Measurements from ENCODE around the gene EID1.
"Not testable (repeated sequence)": the region's sequence is repeated elsewhere in the genome, so short reads cannot be mapped to it uniquely, and the experiment has no call there.

Gene EID1

DNA sequence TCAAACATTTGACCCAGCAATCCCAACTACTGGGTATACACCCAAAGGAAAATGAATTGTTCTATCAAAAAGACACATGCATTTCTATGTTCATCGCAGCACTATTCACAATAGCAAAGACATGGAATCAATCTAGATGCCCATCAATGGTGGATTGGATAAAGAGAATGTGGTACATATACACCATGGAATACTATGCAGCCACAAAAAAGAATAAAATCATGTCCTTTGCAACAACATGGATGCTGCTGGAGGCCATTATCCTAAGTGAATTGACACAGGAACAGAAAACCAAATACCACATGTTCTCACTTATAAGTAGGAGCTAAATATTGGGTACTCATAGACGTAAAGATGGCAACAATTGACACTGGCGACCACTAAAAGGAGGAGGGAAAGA, 23.5 kb upstream of the EID1 start:
- H3K27ac ChIP-seq (ENCODE audit: insufficient read depth, low read depth, low read length, poor library complexity, severe bottlenecking); H3K4me3 ChIP-seq (ENCODE audit: insufficient read depth, low read depth, low read length); H3K27me3 ChIP-seq (ENCODE audit: control insufficient read depth, insufficient read depth, low read length, poor library complexity, severe bottlenecking); H3K4me1 ChIP-seq (ENCODE audit: control insufficient read depth, insufficient read depth, low read length); H3K9me3 ChIP-seq (ENCODE audit: control insufficient read depth, low read length); H3K36me3 ChIP-seq (ENCODE audit: control insufficient read depth, insufficient read depth, low read length): not testable (repeated sequence)
- WGBS, 2 experiments: 90 to 93% methylated on average over 2 to 3 of the region's 3 CpGs

DNA sequence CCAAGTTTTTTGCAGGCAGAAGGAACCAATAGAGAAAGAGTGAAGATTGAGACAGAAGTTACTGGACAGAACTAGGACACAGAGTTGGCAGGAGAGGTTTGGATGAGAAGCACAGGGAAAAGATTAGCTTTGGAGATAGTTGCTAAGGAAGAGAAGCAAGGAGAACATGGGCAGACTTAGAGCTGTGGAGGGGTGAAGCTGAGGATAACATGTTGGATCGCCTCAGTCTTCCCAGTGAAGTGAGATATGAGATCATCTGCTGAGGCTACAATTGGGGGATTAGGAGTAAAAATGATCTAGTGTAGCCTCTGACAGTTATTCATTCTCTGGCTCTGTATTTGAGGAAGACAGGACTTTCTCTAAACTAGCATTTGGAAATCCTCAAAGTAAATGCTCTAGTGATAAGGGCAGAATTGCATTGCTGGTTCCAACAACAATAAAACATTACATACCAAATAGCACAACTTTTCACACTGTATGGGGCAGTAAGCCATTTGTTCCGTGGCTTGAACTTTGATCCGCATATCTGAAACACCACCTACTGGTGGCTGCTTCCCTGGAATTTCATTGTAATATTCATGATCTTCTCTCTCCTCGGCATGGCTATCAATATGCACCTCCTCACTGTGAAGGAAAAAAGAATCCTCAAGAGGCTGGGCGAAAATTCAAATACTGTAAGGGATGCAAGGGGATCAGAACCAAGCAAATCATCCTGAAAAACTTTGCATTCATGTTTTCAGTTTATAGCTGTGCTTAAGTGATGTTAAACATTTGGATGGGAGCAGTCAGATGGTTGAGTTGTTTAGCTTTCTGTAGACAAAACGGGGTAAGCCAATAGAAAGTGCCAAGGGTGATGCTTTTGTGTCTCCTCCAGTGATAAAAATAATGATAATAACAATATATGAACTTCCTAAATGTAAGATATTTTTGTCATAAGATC, 22.2 kb upstream of the EID1 start:
- no peaks in the 10 kb centered on the region for H3K27me3 ChIP-seq (ENCODE audit: control insufficient read depth, insufficient read depth, low read length, poor library complexity, severe bottlenecking)
- H3K4me3 ChIP-seq (ENCODE audit: insufficient read depth, low read depth, low read length): no peak overlapping the region
- H3K27ac ChIP-seq (ENCODE audit: insufficient read depth, low read depth, low read length, poor library complexity, severe bottlenecking): no peak overlapping the region
- 42 to 53% methylated on average over 5 to 6 of the region's 6 CpGs for WGBS, 2 experiments
- H3K9me3 ChIP-seq (ENCODE audit: control insufficient read depth, low read length): no peaks in the 10 kb centered on the region
- H3K36me3 ChIP-seq (ENCODE audit: control insufficient read depth, insufficient read depth, low read length): no peaks in the 10 kb centered on the region
- peaks cover 4% of the 10 kb centered on the region for H3K4me1 ChIP-seq (ENCODE audit: control insufficient read depth, insufficient read depth, low read length)

DNA sequence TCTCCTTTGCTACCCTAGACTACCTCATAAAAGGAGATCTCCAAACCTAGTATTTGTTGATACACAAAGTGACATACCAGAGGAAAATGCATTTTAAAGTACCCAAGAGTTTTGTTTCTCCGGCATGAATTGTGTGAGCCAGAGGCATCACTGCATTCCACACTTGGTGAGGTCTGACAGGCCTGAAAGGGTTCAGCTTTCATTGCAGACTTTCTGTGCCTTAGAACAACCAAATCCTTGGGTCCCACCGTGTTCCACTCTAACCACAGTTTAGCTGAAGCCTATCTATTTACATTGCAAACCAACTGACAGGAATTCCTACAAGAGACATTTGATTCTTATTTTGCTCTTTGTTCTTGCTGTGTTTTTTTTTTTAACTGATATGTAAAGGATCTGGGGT, 21.0 kb upstream of the EID1 start:
- no peak overlapping the region for H3K27ac ChIP-seq (ENCODE audit: insufficient read depth, low read depth, low read length, poor library complexity, severe bottlenecking)
- H3K4me3 ChIP-seq (ENCODE audit: insufficient read depth, low read depth, low read length): no peak overlapping the region
- no peaks in the 10 kb centered on the region for H3K36me3 ChIP-seq (ENCODE audit: control insufficient read depth, insufficient read depth, low read length)
- no peaks in the 10 kb centered on the region for H3K27me3 ChIP-seq (ENCODE audit: control insufficient read depth, insufficient read depth, low read length, poor library complexity, severe bottlenecking)
- peaks cover 4% of the 10 kb centered on the region for H3K4me1 ChIP-seq (ENCODE audit: control insufficient read depth, insufficient read depth, low read length)
- 16 to 28% methylated on average over 2 of the region's 2 CpGs for WGBS, 2 experiments
- no peaks in the 10 kb centered on the region for H3K9me3 ChIP-seq (ENCODE audit: control insufficient read depth, low read length)

DNA sequence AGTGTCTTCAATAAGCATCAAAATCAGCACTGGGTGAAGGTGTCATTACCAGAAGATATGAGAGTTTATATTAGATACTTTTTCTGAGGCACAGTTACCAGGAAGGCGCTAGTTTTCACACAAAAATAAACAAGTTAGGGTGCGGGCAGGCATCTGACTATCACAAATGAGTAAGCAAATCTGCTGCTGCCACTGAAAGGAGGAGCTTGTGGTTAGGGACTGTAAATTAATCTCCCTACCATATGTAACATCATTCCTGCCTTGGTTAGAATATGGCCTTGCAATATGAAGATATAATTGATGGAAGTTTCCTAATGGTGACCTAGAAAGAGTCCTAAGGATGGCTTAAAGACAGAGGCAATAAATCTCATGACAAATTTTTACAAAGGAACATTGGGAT, 19.5 kb upstream of the EID1 start:
- no peaks in the 10 kb centered on the region for H3K36me3 ChIP-seq (ENCODE audit: control insufficient read depth, insufficient read depth, low read length)
- no peaks in the 10 kb centered on the region for H3K27me3 ChIP-seq (ENCODE audit: control insufficient read depth, insufficient read depth, low read length, poor library complexity, severe bottlenecking)
- no peaks in the 10 kb centered on the region for H3K9me3 ChIP-seq (ENCODE audit: control insufficient read depth, low read length)
- no peak overlapping the region for H3K27ac ChIP-seq (ENCODE audit: insufficient read depth, low read depth, low read length, poor library complexity, severe bottlenecking)
- peaks cover 4% of the 10 kb centered on the region for H3K4me1 ChIP-seq (ENCODE audit: control insufficient read depth, insufficient read depth, low read length)
- WGBS, 2 experiments: 91 to 96% methylated on average over 2 of the region's 2 CpGs
- H3K4me3 ChIP-seq (ENCODE audit: insufficient read depth, low read depth, low read length): no peak overlapping the region

DNA sequence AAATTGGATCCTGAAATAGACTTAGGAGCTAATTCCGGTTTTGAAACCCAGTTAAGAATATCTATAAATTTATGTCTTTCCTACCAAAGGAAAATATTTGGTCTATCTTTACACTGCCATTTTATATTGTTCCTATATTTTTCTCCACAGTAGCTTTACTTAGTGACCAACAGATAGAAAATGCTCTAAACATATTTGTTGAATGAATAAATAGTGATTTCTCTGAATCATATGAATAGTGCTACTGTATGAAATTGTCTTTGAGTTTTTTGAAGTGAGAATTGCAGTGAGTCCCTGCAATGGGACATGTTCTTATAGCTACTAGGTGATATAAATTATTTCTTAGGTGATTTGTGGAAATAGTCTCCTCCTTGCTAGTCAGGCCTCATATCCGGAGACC, 18.5 kb upstream of the EID1 start:
- WGBS, 2 experiments: 93 to 100% methylated on average over 1 to 2 of the region's 2 CpGs
- no peaks in the 10 kb centered on the region for H3K9me3 ChIP-seq (ENCODE audit: control insufficient read depth, low read length)
- no peak overlapping the region for H3K4me3 ChIP-seq (ENCODE audit: insufficient read depth, low read depth, low read length)
- no peaks in the 10 kb centered on the region for H3K36me3 ChIP-seq (ENCODE audit: control insufficient read depth, insufficient read depth, low read length)
- no peaks in the 10 kb centered on the region for H3K27me3 ChIP-seq (ENCODE audit: control insufficient read depth, insufficient read depth, low read length, poor library complexity, severe bottlenecking)
- peaks cover 4% of the 10 kb centered on the region for H3K4me1 ChIP-seq (ENCODE audit: control insufficient read depth, insufficient read depth, low read length)
- H3K27ac ChIP-seq (ENCODE audit: insufficient read depth, low read depth, low read length, poor library complexity, severe bottlenecking): no peak overlapping the region

DNA sequence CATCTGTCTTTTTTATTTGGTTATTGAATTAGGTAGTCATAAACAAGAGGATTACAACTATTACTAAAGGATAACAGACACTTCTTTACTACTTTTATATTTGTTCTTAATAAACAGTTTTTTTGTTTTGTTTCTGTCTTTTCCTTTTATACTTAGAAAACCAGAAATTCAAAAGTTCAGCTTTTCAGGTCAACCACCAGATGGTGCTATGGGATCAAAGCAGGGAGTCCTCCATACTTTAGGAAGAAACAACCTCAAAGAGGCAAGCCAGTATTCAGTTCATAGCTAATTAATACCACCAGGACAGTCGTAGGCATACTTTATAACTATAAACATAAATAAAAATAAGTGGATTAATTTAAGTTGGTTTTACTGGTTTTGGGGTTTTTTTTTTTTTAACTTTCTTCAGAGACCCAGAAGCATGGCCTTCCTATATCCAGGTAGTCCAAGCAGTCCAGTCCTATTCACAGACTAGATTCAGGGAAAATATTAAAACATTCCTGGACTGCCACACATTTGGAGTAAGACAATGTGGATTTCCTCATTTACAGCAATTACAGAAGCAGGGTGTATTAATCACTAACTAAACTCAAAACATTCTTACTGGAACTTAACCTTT, 16.0 kb upstream of the EID1 start:
- no CpG with 5 or more reads among the region's 1 CpG for WGBS, 2 experiments
- Histone ChIP-seq H3K4me3 (ENCODE audit: insufficient read depth, low read depth, low read length) (no peak overlapping the region), H3K36me3 (ENCODE audit: control insufficient read depth, insufficient read depth, low read length) (no peaks in the 10 kb centered on the region), H3K27ac (ENCODE audit: insufficient read depth, low read depth, low read length, poor library complexity, severe bottlenecking) (no peak overlapping the region), H3K27me3 (ENCODE audit: control insufficient read depth, insufficient read depth, low read length, poor library complexity, severe bottlenecking) (no peaks in the 10 kb centered on the region), H3K9me3 (ENCODE audit: control insufficient read depth, low read length) (no peaks in the 10 kb centered on the region), H3K4me1 (ENCODE audit: control insufficient read depth, insufficient read depth, low read length) (peaks cover 6% of the 10 kb centered on the region)

DNA sequence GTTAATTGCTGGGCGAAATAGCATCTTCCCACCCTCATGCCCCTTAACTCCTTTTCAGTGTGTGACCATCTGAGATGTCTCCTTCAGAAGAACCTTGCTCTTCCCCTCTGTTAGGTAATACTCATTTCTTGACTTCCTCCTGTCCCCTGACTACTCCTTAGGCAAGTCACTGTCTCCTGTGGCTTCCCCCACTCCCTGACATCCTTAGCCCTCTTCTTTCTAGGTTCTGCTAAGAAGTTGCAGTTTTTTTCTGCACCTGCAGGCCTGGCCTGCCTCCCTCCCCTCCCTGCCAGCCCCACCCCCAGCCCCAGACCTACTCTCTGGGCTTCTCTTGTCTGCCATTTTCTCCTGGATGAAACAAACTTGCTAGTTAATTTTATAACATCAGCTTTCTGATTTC, 15.2 kb upstream of the EID1 start:
- H3K4me1 ChIP-seq (ENCODE audit: control insufficient read depth, insufficient read depth, low read length): peaks cover 6% of the 10 kb centered on the region

DNA sequence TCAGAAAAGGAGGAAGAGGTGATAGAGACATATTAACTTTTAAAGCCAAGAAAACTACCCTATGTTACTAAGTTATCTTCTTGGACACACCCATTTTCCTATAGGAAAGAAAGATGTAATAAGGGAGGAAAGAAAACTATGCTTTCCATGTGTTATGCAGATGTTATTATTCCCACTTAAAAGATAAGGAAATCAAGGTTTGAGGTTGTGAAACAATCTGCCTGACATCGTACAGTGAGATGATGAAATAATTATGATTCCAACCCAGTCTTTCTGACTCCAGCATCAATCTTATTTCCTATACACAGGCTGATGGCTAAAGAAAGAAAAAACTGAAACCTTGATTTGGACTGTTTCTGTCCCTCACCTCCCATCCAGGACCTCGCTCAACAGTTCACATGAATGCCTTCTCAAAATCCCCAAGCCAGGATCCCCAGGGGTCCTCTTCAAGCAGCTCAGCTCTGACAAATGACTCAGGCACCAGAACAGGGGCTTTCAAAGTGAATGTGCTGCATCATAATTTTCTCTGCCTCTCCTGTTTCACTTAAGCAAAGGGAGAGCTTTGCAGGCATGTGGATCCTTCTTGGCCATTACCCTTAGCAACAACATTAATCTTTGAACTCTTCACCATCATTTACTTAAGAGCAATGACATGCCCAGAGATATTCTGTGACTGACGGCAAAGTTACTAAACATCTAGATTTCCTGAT, 12.4 kb upstream of the EID1 start:
- Histone ChIP-seq H3K9me3 (ENCODE audit: control insufficient read depth, low read length) (no peaks in the 10 kb centered on the region), H3K27me3 (ENCODE audit: control insufficient read depth, insufficient read depth, low read length, poor library complexity, severe bottlenecking) (no peaks in the 10 kb centered on the region), H3K27ac (ENCODE audit: insufficient read depth, low read depth, low read length, poor library complexity, severe bottlenecking) (no peak overlapping the region), H3K36me3 (ENCODE audit: control insufficient read depth, insufficient read depth, low read length) (no peaks in the 10 kb centered on the region), H3K4me3 (ENCODE audit: insufficient read depth, low read depth, low read length) (no peak overlapping the region), H3K4me1 (ENCODE audit: control insufficient read depth, insufficient read depth, low read length) (peaks cover 6% of the 10 kb centered on the region)
- WGBS, 2 experiments: 56 to 66% methylated on average over 2 to 3 of the region's 3 CpGs

More for the DNA sequence above, 15.2 kb upstream of the EID1 start:
- Histone ChIP-seq H3K27ac (ENCODE audit: insufficient read depth, low read depth, low read length, poor library complexity, severe bottlenecking) (no peak overlapping the region), H3K9me3 (ENCODE audit: control insufficient read depth, low read length) (no peaks in the 10 kb centered on the region), H3K36me3 (ENCODE audit: control insufficient read depth, insufficient read depth, low read length) (no peaks in the 10 kb centered on the region), H3K27me3 (ENCODE audit: control insufficient read depth, insufficient read depth, low read length, poor library complexity, severe bottlenecking) (no peaks in the 10 kb centered on the region), H3K4me3 (ENCODE audit: insufficient read depth, low read depth, low read length) (no peak overlapping the region)
- 87 to 93% methylated on average over 1 of the region's 1 CpG for WGBS, 2 experiments

DNA sequence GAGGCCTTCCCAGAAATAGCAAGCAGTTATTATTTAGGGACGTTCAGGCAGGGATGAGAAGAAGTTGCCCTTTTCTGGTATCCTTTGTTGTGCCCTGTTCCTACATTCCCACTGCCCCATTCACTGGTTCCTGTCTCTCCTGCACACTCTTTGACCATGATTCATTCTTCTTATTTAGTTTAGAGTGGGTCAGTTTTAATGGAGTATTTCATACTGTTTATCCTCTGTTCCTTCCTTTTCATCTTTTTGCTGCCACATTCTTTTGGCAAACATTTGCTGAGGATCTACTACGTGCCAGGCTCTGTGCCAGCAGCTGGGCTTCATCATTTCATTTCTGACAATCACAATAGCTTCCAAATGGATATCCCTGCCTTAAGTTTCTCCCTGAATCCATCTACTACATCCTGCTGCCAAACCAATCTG, 11.8 kb upstream of the EID1 start:
- 73 to 87% methylated on average over 2 of the region's 2 CpGs for WGBS, 2 experiments
- no peaks in the 10 kb centered on the region for H3K27me3 ChIP-seq (ENCODE audit: control insufficient read depth, insufficient read depth, low read length, poor library complexity, severe bottlenecking)
- no peak overlapping the region for H3K27ac ChIP-seq (ENCODE audit: insufficient read depth, low read depth, low read length, poor library complexity, severe bottlenecking)
- H3K4me1 ChIP-seq (ENCODE audit: control insufficient read depth, insufficient read depth, low read length): peaks cover 6% of the 10 kb centered on the region
- H3K9me3 ChIP-seq (ENCODE audit: control insufficient read depth, low read length): no peaks in the 10 kb centered on the region
- no peak overlapping the region for H3K4me3 ChIP-seq (ENCODE audit: insufficient read depth, low read depth, low read length)
- H3K36me3 ChIP-seq (ENCODE audit: control insufficient read depth, insufficient read depth, low read length): no peaks in the 10 kb centered on the region

DNA sequence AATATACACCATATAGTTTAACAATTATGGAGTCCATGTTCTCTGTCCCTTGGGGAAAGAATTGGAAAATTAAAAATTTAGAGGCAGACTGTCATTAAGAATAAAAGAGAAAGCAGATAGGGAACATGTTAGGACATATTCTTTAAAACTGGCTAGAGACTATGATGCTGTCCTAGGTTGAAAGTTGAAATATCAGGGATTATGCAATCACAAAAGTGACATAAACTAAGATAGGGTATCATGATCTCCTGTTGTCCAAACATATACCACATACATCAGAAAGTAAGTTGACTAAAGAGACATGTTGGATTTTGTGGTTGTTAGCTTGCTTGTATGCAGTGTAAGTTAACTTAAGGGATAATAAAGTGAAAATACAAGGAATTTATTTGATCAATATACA, 9.9 kb upstream of the EID1 start:
- H3K27me3 ChIP-seq (ENCODE audit: control insufficient read depth, insufficient read depth, low read length, poor library complexity, severe bottlenecking): no peaks in the 10 kb centered on the region
- no peak overlapping the region for H3K4me3 ChIP-seq (ENCODE audit: insufficient read depth, low read depth, low read length)
- H3K27ac ChIP-seq (ENCODE audit: insufficient read depth, low read depth, low read length, poor library complexity, severe bottlenecking): no peak overlapping the region
- peaks cover 6% of the 10 kb centered on the region for H3K4me1 ChIP-seq (ENCODE audit: control insufficient read depth, insufficient read depth, low read length)
- no peaks in the 10 kb centered on the region for H3K9me3 ChIP-seq (ENCODE audit: control insufficient read depth, low read length)
- H3K36me3 ChIP-seq (ENCODE audit: control insufficient read depth, insufficient read depth, low read length): no peaks in the 10 kb centered on the region

All from ectodermal cell (in vitro differentiated cells).